IMR-90 (cell line): ENCODE data around the gene STX18. TPM values are rescaled to one million over a fixed set of nuclear protein-coding genes. Genes with fewer than 3 reads are reported as not detected.

Experiments
- ATAC-seq: fragments of 200-7000 bp; cut with Tn5 transposase; 2 replicates; pipeline ENCODE4 v1.9.1; 2020; ENCODE audit warnings: low read depth, mild to moderate bottlenecking, moderate library complexity
- BruUV-seq: library from RNA; stranded (reverse); fragments of 400-500 nt; replicated peaks from 2 replicates; lab custom pipeline; 2021; lab: Mats Ljungman, UMichigan
- CTCF ChIA-PET: fragments of 300-600 bp; formaldehyde crosslinking; extraction: SDS; loops from one replicate; lab custom pipeline; 2021; ENCODE audit warnings: antibody characterized with exemption; lab: Yijun Ruan, JAX
- POLR2A ChIA-PET: fragments of 300-600 bp; sonication (Branson Sonifier 250); formaldehyde crosslinking; loops from one replicate; lab custom pipeline; 2022; ENCODE audit warnings: antibody characterized with exemption; ENCODE audit not compliant: unreplicated experiment; lab: Charles Lee
- DNase-seq: peaks from one replicate; pipeline ENCODE4 v3.0.0; 2013
- H2AFZ ChIP-seq: replicated peaks from 2 replicates; pipeline ENCODE3; 2013; ENCODE audit warnings: low read length, mild to moderate bottlenecking; ENCODE audit not compliant: poor library complexity
- H2AK5ac ChIP-seq: 2 replicates; pipeline ENCODE4 v1.6.1; 2013; ENCODE audit warnings: low read depth, low read length, inconsistent platforms
- H2AK9ac ChIP-seq: replicated peaks from 2 replicates; pipeline ENCODE3; 2013; ENCODE audit warnings: mild to moderate bottlenecking, low read depth, low read length, moderate library complexity; ENCODE audit not compliant: poor library complexity
- H2BK120ac ChIP-seq: 2 replicates; pipeline ENCODE4 v1.6.1; 2013; ENCODE audit warnings: low read depth, low read length, inconsistent platforms
- H2BK15ac ChIP-seq: 3 replicates; pipeline ENCODE4 v1.6.1; 2013; ENCODE audit warnings: low read depth, low read length, inconsistent platforms
- H2BK20ac ChIP-seq: 2 replicates; pipeline ENCODE4 v1.6.1; 2013; ENCODE audit warnings: low read depth, mild to moderate bottlenecking, inconsistent platforms, low read length, moderate library complexity
- H2BK5ac ChIP-seq: 2 replicates; pipeline ENCODE4 v1.6.1; 2013; ENCODE audit warnings: mild to moderate bottlenecking, low read depth, low read length, inconsistent platforms; ENCODE audit not compliant: poor library complexity, severe bottlenecking
- H3K14ac ChIP-seq: replicated peaks from 2 replicates; pipeline ENCODE4 v1.6.1; 2013; ENCODE audit warnings: low read depth, low read length, inconsistent platforms
- H3K18ac ChIP-seq: 2 replicates; pipeline ENCODE4 v1.6.1; 2013; ENCODE audit warnings: low read depth, low read length, control low read depth
- H3K23ac ChIP-seq: 2 replicates; pipeline ENCODE4 v1.6.1; 2013; ENCODE audit warnings: low read depth, low read length, inconsistent platforms
- H3K27ac ChIP-seq: 2 replicates; pipeline ENCODE4 v1.5.1; 2013; ENCODE audit warnings: mild to moderate bottlenecking, control low read depth, low read length; ENCODE audit not compliant: insufficient read depth
- H3K27me3 ChIP-seq: 2 replicates; pipeline ENCODE4 v1.6.1; 2013; ENCODE audit warnings: low read length; ENCODE audit not compliant: control insufficient read depth, insufficient read depth
- H3K36me3 ChIP-seq: 2 replicates; pipeline ENCODE4 v1.6.1; 2013; ENCODE audit warnings: low read length, mixed read lengths; ENCODE audit not compliant: control insufficient read depth, insufficient read depth
- H3K4ac ChIP-seq: 2 replicates; pipeline ENCODE4 v1.6.1; 2013; ENCODE audit warnings: low read depth, low read length, inconsistent platforms
- H3K4me1 ChIP-seq: 2 replicates; pipeline ENCODE4 v1.6.1; 2013; ENCODE audit warnings: low read length, mixed read lengths; ENCODE audit not compliant: control insufficient read depth, insufficient read depth
- H3K4me2 ChIP-seq: 2 replicates; pipeline ENCODE4 v1.6.1; 2013; ENCODE audit warnings: low read depth, mild to moderate bottlenecking, control low read depth, low read length, moderate library complexity
- H3K4me3 ChIP-seq: 2 replicates; pipeline ENCODE4 v1.5.1; 2013; ENCODE audit warnings: low read depth, mild to moderate bottlenecking, control low read depth, low read length, moderate library complexity; ENCODE audit not compliant: insufficient read depth
- H3K56ac ChIP-seq: 2 replicates; pipeline ENCODE4 v1.6.1; 2013; ENCODE audit warnings: low read length, inconsistent platforms; ENCODE audit not compliant: insufficient read depth; ENCODE audit errors: extremely low read depth
- H3K79me1 ChIP-seq, 2 experiments: 2 replicates each; pipeline ENCODE4 v1.6.1; 2013; ENCODE audit warnings: low read length in 2 of 2, inconsistent platforms in 1 of 2, low read depth in 1 of 2
- H3K9ac ChIP-seq: 2 replicates; pipeline ENCODE4 v1.6.1; 2013; ENCODE audit warnings: low read depth, low read length, control low read depth
- H3K9me1 ChIP-seq: 2 replicates; pipeline ENCODE4 v1.6.1; 2013; ENCODE audit warnings: low read length, inconsistent platforms; ENCODE audit not compliant: insufficient read depth
- H3K9me3 ChIP-seq: 2 replicates; pipeline ENCODE4 v1.6.1; 2013; ENCODE audit warnings: low read length; ENCODE audit not compliant: control insufficient read depth, insufficient read depth
- H4K20me1 ChIP-seq: 2 replicates; pipeline ENCODE4 v1.6.1; 2013; ENCODE audit warnings: low read length, inconsistent platforms; ENCODE audit not compliant: insufficient read depth
- H4K5ac ChIP-seq: 2 replicates; pipeline ENCODE4 v1.6.1; 2013; ENCODE audit warnings: mild to moderate bottlenecking, low read depth, low read length, control low read depth
- H4K8ac ChIP-seq, 2 experiments: 2 replicates each; pipeline ENCODE4 v1.6.1; 2013; ENCODE audit warnings: low read depth in 2 of 2, low read length in 2 of 2, control low read depth in 1 of 2, inconsistent platforms in 1 of 2
- H4K91ac ChIP-seq: 2 replicates; pipeline ENCODE4 v1.6.1; 2013; ENCODE audit warnings: low read depth, low read length, inconsistent platforms; ENCODE audit not compliant: insufficient read depth
- BHLHE40 ChIP-seq: fragments of 150-350 bp; IDR thresholded peaks from 2 replicates; pipeline ENCODE4 v1.6.1; 2016; ENCODE audit warnings: mild to moderate bottlenecking, low read depth, low read length
- CEBPB ChIP-seq: IDR thresholded peaks from 2 replicates; pipeline ENCODE4 v1.6.1; 2012; ENCODE audit warnings: low read depth, low read length, improper control_type of control experiment
- CHD1 ChIP-seq: IDR thresholded peaks from 2 replicates; pipeline ENCODE4 v1.6.1; 2012; ENCODE audit warnings: low read depth, low read length, improper control_type of control experiment
- FOS ChIP-seq: fragments of 150-350 bp; IDR thresholded peaks from 2 replicates; pipeline ENCODE4 v1.6.1; 2016; ENCODE audit warnings: low read depth, low read length
- MAFK ChIP-seq: IDR thresholded peaks from 2 replicates; pipeline ENCODE4 v1.6.1; 2012; ENCODE audit warnings: low read depth, low read length, improper control_type of control experiment
- MAZ ChIP-seq: IDR thresholded peaks from 2 replicates; pipeline ENCODE4 v1.6.1; 2012; ENCODE audit warnings: low read depth, mild to moderate bottlenecking, low read length, improper control_type of control experiment, moderate library complexity, borderline replicate concordance
- POLR2A ChIP-seq: IDR thresholded peaks from 2 replicates; pipeline ENCODE4 v1.6.1; 2012; ENCODE audit warnings: mild to moderate bottlenecking, low read depth, low read length
- RAD21 ChIP-seq: IDR thresholded peaks from 2 replicates; pipeline ENCODE4 v1.6.1; 2012; ENCODE audit warnings: low read length, improper control_type of control experiment
- SMC3 ChIP-seq: fragments of 150-350 bp; IDR thresholded peaks from 2 replicates; pipeline ENCODE4 v1.6.1; 2016; ENCODE audit warnings: low read depth, mild to moderate bottlenecking, antibody characterized with exemption, low read length, moderate library complexity
- WGBS, 2 experiments: methylation state at CpG; one replicate each; pipeline versions ENCODE4 v1.1.5 to v1.1.7; 2013; ENCODE audit warnings: missing lambda C conversion rate in 2 of 2; ENCODE audit not compliant: insufficient read length in 1 of 2; ENCODE audit errors: extremely low coverage in 2 of 2; 5-methylcytosine and 5-hydroxymethylcytosine counted together
- dilution Hi-C: fragments of 300-500 bp; cut with HindIII; formaldehyde crosslinking; loops from one replicate; pipeline ENCODE4 v1.14.3; 2018; ENCODE audit warnings: low sequenced_read_pairs; ENCODE audit not compliant: unreplicated experiment
- in situ Hi-C: fragments of 300-500 bp; cut with MboI; formaldehyde crosslinking; loops from 3 replicates; pipeline ENCODE4 v1.14.3; 2019; ENCODE audit warnings: low sequenced_read_pairs, inconsistent platforms, mixed read lengths
- intact Hi-C: fragments of 100-400 bp; cut with micrococcal nuclease; formaldehyde crosslinking; loops from 2 replicates; pipeline ENCODE4 v1.10.0; 2022
- polyA plus RNA-seq, 3 experiments: library from polyadenylated mRNA; depleted of rRNA; stranded (reverse); fragments of >200 nt; gene quantifications; 2 replicates each; pipeline ENCODE4 v1.2.3, GENCODE V29; 2012; ENCODE audit warnings: low replicate concordance in 1 of 3
- total RNA-seq: library from RNA; depleted of rRNA; stranded (reverse); fragments of >200 nt; gene quantifications from 2 replicates; pipeline ENCODE4 v1.2.3, GENCODE V29; 2012

The STX18 gene
- total and polyA plus RNA-seq, 2 of the 4 experiments (the other 2 are of a cell fraction), result 20.1 to 23.4 TPM

GRCh38 chr4:4390515-4391240, 151.2 kb downstream of the STX18 start:
- Histone ChIP-seq H3K27ac (no peak overlapping the region), H3K4me1 (peaks cover 20% of the 10 kb centered on the region), H3K4me2 (no peak overlapping the region), H2BK20ac (no peak overlapping the region), H3K9me1 (peaks cover 4% of the 10 kb centered on the region; the same call in 1 of the 2 replicates), H4K8ac (no peak overlapping the region), H3K14ac (no peak overlapping the region), H3K18ac (no peak overlapping the region), H3K4me3 (no peak overlapping the region), H4K91ac (no peak overlapping the region), H3K36me3 (no peaks in the 10 kb centered on the region; the same call in 1 of the 2 replicates), H2AK9ac (no peak overlapping the region), H3K23ac (no peak overlapping the region), H3K79me1 (no peaks in the 10 kb centered on the region), H4K5ac (no peak overlapping the region), H3K9ac (no peak overlapping the region), H2AK5ac (no peak overlapping the region), H3K27me3 (peaks cover 74% of the 10 kb centered on the region), H2BK120ac (no peak overlapping the region), H2BK5ac (no peak overlapping the region), H2BK15ac (no peak overlapping the region), H3K9me3 (no peaks in the 10 kb centered on the region), H3K56ac (no peak overlapping the region), H3K4ac (no peak overlapping the region), H4K20me1 (no peaks in the 10 kb centered on the region; the same call in 1 of the 2 replicates), H2AFZ (no peak overlapping the region)
- in situ Hi-C loops, result no loop called here
- dilution Hi-C loops, result no loop called here
- ATAC-seq (no peak), DNase-seq (no peak)
- POLR2A ChIA-PET, result no interaction called here
- WGBS, 2 experiments, result 54% methylated on average over 4 of the region's 11 CpGs; no CpG with 5 or more reads in 1 of the 2 experiments
- intact Hi-C loops, result no loop called here
- no peak for TF ChIP-seq MAFK
- no peak for TF ChIP-seq POLR2A
- TF ChIP-seq RAD21, result no peak
- TF ChIP-seq SMC3, result no peak
- TF ChIP-seq CEBPB, result no peak
- TF ChIP-seq MAZ, result no peak
- no peak for TF ChIP-seq CHD1
- TF ChIP-seq FOS, result no peak
- TF ChIP-seq BHLHE40, result no peak
- CTCF ChIA-PET, result no interaction called here
- no TSS peak for BruUV-seq
